MM.1S (cell line): ENCODE measurements around the gene ATP2A2.

Experiments used
- DNase-seq: peaks from one replicate; pipeline ENCODE4 v3.0.0-alpha.2; 2015
- H2AFZ ChIP-seq: fragments of 300-600 bp; sonication (generic); 2 replicates; pipeline ENCODE4 v1.6.0; 2016; ENCODE audit warnings: antibody characterized with exemption, low read length
- H3F3A ChIP-seq: fragments of 300-600 bp; sonication (generic); 2 replicates; pipeline ENCODE4 v1.6.1; 2016; ENCODE audit warnings: mild to moderate bottlenecking, antibody characterized with exemption, low read length, moderate library complexity, mixed read lengths; ENCODE audit not compliant: insufficient read depth
- H3K27ac ChIP-seq: fragments of 300-600 bp; sonication (generic); 2 replicates; pipeline ENCODE4 v1.5.1; 2016; ENCODE audit warnings: mild to moderate bottlenecking, low read length
- H3K27me3 ChIP-seq: fragments of 300-600 bp; sonication (generic); replicated peaks from 2 replicates; pipeline ENCODE4 v1.6.0; 2016; ENCODE audit warnings: low read length; ENCODE audit not compliant: insufficient read depth
- H3K36me3 ChIP-seq: fragments of 300-600 bp; sonication (generic); replicated peaks from 2 replicates; pipeline ENCODE4 v1.6.1; 2016; ENCODE audit warnings: mild to moderate bottlenecking, low read length, mixed read lengths; ENCODE audit not compliant: insufficient read depth
- H3K4me1 ChIP-seq: fragments of 300-600 bp; sonication (generic); 2 replicates; pipeline ENCODE4 v1.6.1; 2016; ENCODE audit warnings: low read length, mixed read lengths
- H3K4me2 ChIP-seq: fragments of 300-600 bp; sonication (generic); 2 replicates; pipeline ENCODE4 v1.6.0; 2016; ENCODE audit warnings: low read depth, low read length
- H3K4me3 ChIP-seq: fragments of 300-600 bp; sonication (generic); 2 replicates; pipeline ENCODE4 v1.5.1; 2016; ENCODE audit warnings: low read length, mixed read lengths
- H3K79me2 ChIP-seq: fragments of 300-600 bp; sonication (generic); 2 replicates; pipeline ENCODE4 v1.6.1; 2016; ENCODE audit warnings: mixed run types, low read length, mixed read lengths
- H3K9ac ChIP-seq: fragments of 300-600 bp; sonication (generic); 2 replicates; pipeline ENCODE4 v1.6.1; 2016; ENCODE audit warnings: low read length, mixed read lengths
- H3K9me2 ChIP-seq: fragments of 300-600 bp; sonication (generic); replicated peaks from 2 replicates; pipeline ENCODE4 v1.6.1; 2016; ENCODE audit warnings: mild to moderate bottlenecking, low read length, mixed read lengths; ENCODE audit not compliant: insufficient read depth
- H3K9me3 ChIP-seq: fragments of 300-600 bp; sonication (generic); replicated peaks from 2 replicates; pipeline ENCODE4 v1.6.1; 2016; ENCODE audit warnings: mild to moderate bottlenecking, low read length, mixed read lengths; ENCODE audit not compliant: insufficient read depth
- H4K20me1 ChIP-seq: fragments of 300-600 bp; sonication (generic); 2 replicates; pipeline ENCODE4 v1.6.1; 2016; ENCODE audit warnings: mild to moderate bottlenecking, low read length, moderate library complexity, mixed read lengths; ENCODE audit not compliant: insufficient read depth
- EZH2 ChIP-seq: fragments of 300-600 bp; sonication (generic); optimal IDR thresholded peaks from 2 replicates; pipeline ENCODE3; 2017; ENCODE audit warnings: low read depth, mild to moderate bottlenecking, antibody characterized with exemption, low read length, mixed read lengths
- EZH2phosphoT487 ChIP-seq: fragments of 300-600 bp; sonication (generic); IDR thresholded peaks from 2 replicates; pipeline ENCODE4 v1.6.1; 2018; ENCODE audit warnings: antibody characterized with exemption, low read length
- TF ChIP-seq, protein P1 (sequence below): fragments of 300-600 bp; sonication (generic); IDR thresholded peaks from 2 replicates; pipeline ENCODE4 v1.5.1; 2016; ENCODE audit warnings: antibody characterized with exemption, low read length, mixed read lengths

ATP2A2 gene

DNA sequence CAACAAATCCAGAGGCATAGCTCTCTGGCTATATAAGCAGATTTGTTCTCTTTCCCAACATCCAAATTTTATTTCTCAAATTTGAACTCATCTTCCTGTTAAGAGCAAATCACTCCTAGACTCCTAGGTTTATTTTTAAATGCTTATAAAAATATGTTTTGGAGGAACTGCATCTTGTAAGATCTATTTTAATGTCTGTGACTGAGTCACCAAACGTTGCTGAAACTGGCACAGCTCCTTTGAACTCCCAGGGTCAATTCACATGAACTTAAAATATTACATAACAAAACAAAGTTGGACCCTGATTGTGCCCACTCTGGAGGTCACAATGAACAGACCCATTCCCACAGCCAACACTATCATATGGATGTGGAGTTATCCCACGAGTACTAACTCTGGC is 98.6 kb downstream of the ATP2A2 start:
- H3F3A ChIP-seq: no peaks in the 10 kb centered on the region
- DNase-seq: no peak
- H3K9me3 ChIP-seq: no peaks in the 10 kb centered on the region
- H3K9ac ChIP-seq: no peak overlapping the region
- no peaks in the 10 kb centered on the region for H3K36me3 ChIP-seq
- H3K27ac ChIP-seq: no peak overlapping the region
- H3K79me2 ChIP-seq: no peaks in the 10 kb centered on the region
- no peak overlapping the region for H3K4me2 ChIP-seq
- no peaks in the 10 kb centered on the region for H4K20me1 ChIP-seq
- H2AFZ ChIP-seq: no peak overlapping the region
- no peak overlapping the region for H3K4me3 ChIP-seq
- no peaks in the 10 kb centered on the region for H3K27me3 ChIP-seq
- H3K4me1 ChIP-seq: no peaks in the 10 kb centered on the region
- TF ChIP-seq, protein P1, sequence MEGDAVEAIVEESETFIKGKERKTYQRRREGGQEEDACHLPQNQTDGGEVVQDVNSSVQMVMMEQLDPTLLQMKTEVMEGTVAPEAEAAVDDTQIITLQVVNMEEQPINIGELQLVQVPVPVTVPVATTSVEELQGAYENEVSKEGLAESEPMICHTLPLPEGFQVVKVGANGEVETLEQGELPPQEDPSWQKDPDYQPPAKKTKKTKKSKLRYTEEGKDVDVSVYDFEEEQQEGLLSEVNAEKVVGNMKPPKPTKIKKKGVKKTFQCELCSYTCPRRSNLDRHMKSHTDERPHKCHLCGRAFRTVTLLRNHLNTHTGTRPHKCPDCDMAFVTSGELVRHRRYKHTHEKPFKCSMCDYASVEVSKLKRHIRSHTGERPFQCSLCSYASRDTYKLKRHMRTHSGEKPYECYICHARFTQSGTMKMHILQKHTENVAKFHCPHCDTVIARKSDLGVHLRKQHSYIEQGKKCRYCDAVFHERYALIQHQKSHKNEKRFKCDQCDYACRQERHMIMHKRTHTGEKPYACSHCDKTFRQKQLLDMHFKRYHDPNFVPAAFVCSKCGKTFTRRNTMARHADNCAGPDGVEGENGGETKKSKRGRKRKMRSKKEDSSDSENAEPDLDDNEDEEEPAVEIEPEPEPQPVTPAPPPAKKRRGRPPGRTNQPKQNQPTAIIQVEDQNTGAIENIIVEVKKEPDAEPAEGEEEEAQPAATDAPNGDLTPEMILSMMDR: no peak
- TF ChIP-seq EZH2phosphoT487 (no peak), EZH2 (no peak)
- H3K9me2 ChIP-seq: no peaks in the 10 kb centered on the region

DNA sequence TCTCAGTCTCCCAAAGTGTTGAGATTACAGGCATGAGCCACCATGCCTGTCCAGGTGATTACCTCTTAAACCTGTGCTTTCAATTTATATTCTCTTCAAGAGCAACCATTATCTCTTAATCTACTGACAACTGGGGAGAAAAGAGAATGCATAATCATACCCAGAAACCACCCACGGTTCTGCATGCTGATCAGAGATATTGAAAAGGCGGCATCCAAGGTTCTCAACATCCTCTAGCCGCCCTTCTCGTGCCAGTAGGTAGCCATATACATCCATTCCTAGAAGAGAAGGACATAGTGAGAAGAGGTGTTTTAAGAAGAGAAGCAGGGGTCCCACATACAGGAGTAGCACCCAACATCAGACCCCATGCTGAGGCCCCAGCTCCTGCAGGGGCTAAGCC is 101.6 kb downstream of the ATP2A2 start:
- TF ChIP-seq EZH2phosphoT487: no peak
- TF ChIP-seq, protein P1: no peak
- no peak for TF ChIP-seq EZH2
- H3K4me3 ChIP-seq: no peak overlapping the region
- H2AFZ ChIP-seq: no peak overlapping the region
- no peaks in the 10 kb centered on the region for H3K4me1 ChIP-seq
- no peaks in the 10 kb centered on the region for H3F3A ChIP-seq
- H3K9me2 ChIP-seq: no peaks in the 10 kb centered on the region
- H3K9me3 ChIP-seq: no peaks in the 10 kb centered on the region
- no peaks in the 10 kb centered on the region for H3K79me2 ChIP-seq
- H4K20me1 ChIP-seq: no peaks in the 10 kb centered on the region
- no peak overlapping the region for H3K9ac ChIP-seq
- no peak overlapping the region for H3K27ac ChIP-seq
- H3K27me3 ChIP-seq: no peaks in the 10 kb centered on the region
- no peak for DNase-seq
- no peaks in the 10 kb centered on the region for H3K36me3 ChIP-seq
- H3K4me2 ChIP-seq: no peak overlapping the region
